Mesenteric fat pad (tissue), 1 donor: Measurements from ENCODE around the gene HOOK2. TPM values are rescaled to one million over a fixed set of nuclear protein-coding genes. Genes with fewer than 3 reads are reported as not detected.
A peak's percentile ranks its signal among the peaks of the same experiment; 100 is the strongest.
"Not testable (repeated sequence)": the region's sequence is repeated elsewhere in the genome, so short reads cannot be mapped to it uniquely, and the experiment has no call there.

Source experiments
- DNase-seq: peaks from one replicate; pipeline ENCODE4 v3.0.0-alpha.2; 2020; ENCODE audit warnings: low spot score
- total RNA-seq: library from RNA; stranded (reverse); fragmentation: NEBNext Ultra II Directional; extraction: Animal tissue kit (Norgen Biotek cat#: 25700); gene quantifications from one replicate; pipeline ENCODE4 v1.2.1, GENCODE V29; 2021
- donor health status: DM: yes; HTN: yes; CAD: no.

HOOK2 gene
- total RNA-seq, 1 donor from 2014 or later: 57.7 TPM

GRCh38 chr19:12756150-12756883 is 19.0 kb downstream of the HOOK2 start:
- no peak for DNase-seq

DNA sequence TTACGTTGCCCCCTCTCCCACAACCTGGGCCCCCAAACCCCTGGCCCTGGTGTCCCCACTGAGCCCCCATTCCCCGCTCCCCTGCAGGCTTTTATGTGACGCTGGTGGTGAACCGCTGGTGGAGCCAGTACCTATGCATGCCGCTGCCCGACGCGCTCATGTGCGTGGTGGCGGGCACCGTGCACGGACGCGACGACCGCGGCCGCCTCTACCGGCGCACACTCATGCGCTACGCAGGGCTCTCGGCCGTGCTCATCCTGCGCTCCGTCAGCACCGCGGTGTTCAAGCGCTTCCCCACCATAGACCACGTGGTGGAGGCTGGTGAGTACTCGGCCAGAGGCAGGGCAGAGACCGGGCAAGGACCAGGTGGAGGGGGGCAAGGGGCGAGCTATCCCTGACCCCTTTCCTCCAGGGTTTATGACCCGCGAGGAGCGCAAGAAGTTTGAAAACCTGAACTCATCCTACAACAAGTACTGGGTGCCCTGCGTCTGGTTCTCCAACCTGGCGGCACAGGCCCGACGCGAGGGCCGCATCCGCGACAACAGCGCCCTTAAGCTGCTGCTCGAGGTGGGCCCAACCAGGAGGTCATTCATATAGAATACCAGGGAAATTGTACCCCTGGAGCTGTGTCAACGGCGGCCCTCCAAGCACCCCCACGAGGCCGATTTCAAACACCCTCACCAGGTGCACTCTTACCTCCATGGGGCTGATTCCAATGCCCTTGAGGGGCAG is 20.7 kb downstream of the HOOK2 start:
- no peak for DNase-seq

- no peak for DNase-seq
These were observed 23.1 kb downstream of the HOOK2 start for GRCh38 chr19:12752056-12752781.

DNA sequence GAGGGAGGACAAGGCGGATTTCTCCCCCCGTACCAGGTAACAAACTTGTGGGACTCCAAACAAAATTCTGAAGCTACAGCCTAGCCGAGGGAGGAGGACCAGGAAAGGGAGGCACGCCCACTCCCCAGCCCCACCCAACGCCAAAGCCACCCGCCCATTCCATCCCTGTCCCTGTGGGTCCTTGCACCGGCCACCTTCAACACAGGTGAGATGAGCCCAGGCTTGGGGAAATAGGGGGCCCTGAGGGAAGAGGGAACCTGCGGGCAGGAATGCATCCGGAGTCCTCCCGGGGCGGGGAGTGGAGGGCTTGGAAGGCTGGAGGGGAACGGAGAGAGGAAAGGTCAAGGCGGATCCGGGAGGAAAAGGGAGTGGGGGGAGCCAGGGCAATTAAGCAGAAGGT is 23.7 kb downstream of the HOOK2 start, which contains the start of gene BEST2:
Gene BEST2 (plus strand): TSS at position 157 of the 400 bp plus-strand sequence. CDS start 802 bp downstream, outside the sequence.
- no peak for DNase-seq

GRCh38 chr19:12750851-12751250 is 24.5 kb downstream of the HOOK2 start:
- DNase-seq: no peak

DNA sequence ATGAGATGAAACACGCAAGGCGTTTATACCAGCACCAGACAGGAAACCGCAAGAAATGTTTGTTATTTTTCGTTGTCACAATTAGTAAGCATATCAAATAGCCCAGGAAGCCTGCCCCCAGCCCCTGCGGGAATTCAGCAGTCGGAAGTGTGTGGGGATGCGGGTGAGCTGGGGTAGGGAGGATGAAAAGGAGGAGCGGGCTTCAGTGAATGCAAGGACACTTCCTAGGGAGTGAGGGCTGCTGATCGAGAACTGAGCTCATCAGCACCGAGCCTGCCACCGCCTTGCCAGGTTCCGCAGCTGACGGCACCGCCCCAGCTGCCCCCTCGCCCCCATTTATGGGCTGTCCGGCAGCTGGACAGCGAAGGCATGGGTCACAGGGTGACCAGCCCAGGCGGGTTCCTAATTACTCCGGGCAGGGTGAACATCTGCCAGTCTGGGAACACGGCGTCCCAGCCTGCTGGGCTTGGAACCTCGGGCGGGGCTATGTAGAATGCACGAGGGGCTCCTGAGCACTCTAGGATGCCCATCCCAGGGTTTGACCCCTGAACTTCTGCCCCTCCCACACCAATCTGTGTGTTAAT is 25.3 kb downstream of the HOOK2 start:
- DNase-seq: no peak

- no peak for DNase-seq
These were observed 26.9 kb downstream of the HOOK2 start for GRCh38 chr19:12748489-12748888.

DNA sequence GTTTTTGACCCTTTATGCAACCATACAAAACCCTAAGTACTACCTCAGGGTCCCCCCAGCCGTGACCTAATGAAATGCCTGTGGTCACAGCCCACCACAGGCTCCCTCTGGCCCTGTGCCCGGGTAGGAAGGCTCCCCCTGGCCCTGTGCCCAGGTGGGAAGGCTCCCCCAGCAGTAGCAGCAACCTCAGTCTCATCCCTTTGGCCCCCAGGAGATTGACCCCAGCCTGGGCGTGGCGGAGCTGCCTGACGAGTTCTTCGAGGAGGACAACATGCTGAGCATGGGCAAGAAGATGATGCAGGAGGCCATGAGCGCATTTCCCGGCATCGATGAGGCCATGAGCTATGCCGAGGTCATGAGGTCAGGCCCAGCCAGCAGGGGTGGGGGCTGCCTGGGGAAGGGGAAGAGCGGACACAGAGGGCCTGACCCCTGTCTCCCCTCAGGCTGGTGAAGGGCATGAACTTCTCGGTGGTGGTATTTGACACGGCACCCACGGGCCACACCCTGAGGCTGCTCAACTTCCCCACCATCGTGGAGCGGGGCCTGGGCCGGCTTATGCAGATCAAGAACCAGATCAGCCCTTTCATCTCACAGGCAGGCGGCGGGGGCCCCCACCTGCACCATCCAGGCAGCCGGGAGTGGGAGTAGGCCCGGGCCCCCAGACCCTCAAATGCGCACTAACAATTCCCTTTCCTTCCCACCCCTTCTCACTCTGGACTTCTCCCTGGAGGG is 30.0 kb downstream of the HOOK2 start:
- DNase-seq: no peak

DNA sequence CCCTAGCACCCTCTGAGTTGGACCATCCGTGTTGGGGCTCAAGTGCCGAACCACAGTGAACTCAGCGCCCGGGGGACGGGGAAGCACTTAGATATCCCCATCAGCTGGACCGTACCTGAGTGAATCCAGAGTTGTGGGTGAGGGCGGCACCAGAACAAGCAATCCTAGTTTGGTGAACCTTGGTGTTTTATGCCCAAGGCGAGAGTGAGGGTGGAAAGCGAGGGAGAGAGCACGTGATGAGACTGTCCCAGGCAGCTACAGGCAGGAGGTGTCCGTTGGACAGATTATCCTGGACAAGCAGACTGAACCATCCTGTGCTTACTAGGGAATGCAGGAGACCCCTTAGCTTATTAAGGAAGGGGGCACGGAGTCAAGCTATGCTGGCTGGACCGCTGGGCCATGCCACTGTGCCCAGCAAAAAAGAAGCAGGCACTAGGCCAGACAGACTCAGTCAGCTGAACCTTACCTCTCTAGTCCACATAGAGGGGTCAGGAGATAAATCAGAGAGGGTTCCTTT is 37.5 kb downstream of the HOOK2 start:
- DNase-seq: no peak

- DNase-seq: peak; percentile 91
These were observed 38.1 kb downstream of the HOOK2 start, which contains the start of gene GET3 for GRCh38 chr19:12736995-12737834. GET3 (plus strand) TSS chr19:12737497; CDS start chr19:12737506, 9 bp downstream.

GRCh38 chr19:12733369-12734214 is 41.8 kb downstream of the HOOK2 start:
- DNase-seq: no peak

DNA sequence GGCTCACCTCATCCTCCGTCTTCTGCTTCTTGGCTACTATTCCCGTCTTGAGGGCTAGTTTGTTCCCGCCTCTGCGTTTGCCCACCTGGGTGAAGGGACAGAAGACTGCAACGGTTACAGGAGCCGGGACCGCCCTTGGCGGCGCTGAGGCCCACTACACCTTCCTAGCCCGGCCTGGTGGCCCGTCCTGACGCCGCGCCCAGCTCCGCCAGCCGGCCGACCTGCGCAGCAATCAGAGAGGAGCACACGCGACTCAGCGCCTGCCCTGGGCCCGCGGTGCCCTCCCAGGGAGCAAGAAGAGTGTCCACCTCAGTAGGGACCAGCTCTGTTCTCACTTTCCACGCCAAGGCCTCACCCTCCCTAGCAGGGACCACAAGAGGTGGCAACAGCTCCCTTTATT is 44.0 kb downstream of the HOOK2 start:
- no peak for DNase-seq

DNA sequence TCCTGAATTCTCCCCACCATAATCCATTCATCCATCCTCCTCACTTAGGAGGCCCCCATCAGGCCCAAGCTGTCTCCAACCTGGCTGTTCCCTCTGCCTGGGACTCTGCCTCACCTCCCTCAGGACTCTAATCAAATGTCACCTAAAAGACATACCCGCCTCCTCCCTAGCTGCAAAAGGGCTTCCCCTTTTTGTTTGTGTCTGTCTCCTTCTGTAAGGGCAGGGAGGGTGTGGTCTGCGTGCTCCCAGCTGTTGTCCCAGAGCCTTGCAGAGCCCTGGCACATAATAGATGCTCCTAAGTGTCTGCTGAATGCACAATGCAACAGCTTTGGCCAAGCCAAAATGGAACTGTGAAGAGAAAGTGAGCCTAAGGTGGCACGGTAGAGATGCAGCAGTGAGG is 45.3 kb downstream of the HOOK2 start:
- no peak for DNase-seq

- DNase-seq: no peak
These were observed 47.5 kb downstream of the HOOK2 start for GRCh38 chr19:12727745-12728433.

- no peak for DNase-seq
These were observed 48.4 kb downstream of the HOOK2 start for GRCh38 chr19:12726988-12727316.

- DNase-seq: not testable (repeated sequence)
These were observed 49.7 kb downstream of the HOOK2 start for GRCh38 chr19:12725612-12726011.

DNA sequence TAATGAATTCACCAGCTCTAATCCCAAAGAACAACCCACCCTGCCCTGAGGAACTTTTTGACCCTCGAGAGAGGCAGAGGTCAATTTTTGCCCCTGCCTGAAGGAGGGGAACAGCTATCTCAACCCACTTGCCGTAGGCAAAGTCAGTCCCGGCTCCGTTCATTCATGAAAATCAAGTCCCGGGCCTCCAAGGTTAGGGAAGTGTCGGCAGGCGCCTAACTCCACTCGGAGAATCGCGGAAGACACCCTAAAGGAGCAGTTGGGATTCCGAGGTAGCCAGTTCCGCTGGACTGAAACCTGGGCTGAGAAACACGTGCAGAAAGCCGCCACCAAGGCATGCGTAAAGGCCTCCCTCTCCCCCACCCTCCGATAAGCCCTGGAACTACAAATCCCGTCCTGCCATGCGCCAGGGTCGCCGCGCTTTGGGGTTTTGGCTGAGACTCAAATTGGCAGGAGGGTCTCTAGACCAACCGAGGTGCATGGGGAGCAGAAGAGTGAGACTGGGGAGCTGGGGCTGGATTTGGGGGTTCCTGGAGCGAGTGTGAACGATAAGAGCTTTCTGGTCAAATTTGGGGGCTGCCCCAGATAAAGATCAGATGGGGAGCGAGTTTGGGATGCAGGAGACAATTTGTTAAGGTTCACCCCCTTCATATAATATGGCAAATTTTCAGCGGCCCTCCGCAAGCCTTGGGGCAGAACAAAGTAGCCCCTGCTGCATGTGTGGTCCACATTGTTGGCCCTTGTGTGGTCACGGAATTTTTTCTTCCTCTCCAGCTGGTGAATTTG is 51.5 kb downstream of the HOOK2 start, which contains the start of gene TNPO2:
Gene TNPO2 (minus strand): TSS at position 292 of the 786 bp plus-strand sequence. CDS start 2,955 bp downstream, outside the sequence.
- DNase-seq: no peak

- no peak for DNase-seq
These were observed 52.0 kb downstream of the HOOK2 start for GRCh38 chr19:12723381-12723640.
